AML-193 (cell line): ENCODE data around the gene CDC42SE2.
"Not testable (repeated sequence)": the region's sequence is repeated elsewhere in the genome, so short reads cannot be mapped to it uniquely, and the experiment has no call there.

Source experiments
- DNase-seq, 2 experiments: peaks; one replicate each; lab custom pipeline; 2025; lab: John Stamatoyannopoulos, UW

CDC42SE2 gene

DNA sequence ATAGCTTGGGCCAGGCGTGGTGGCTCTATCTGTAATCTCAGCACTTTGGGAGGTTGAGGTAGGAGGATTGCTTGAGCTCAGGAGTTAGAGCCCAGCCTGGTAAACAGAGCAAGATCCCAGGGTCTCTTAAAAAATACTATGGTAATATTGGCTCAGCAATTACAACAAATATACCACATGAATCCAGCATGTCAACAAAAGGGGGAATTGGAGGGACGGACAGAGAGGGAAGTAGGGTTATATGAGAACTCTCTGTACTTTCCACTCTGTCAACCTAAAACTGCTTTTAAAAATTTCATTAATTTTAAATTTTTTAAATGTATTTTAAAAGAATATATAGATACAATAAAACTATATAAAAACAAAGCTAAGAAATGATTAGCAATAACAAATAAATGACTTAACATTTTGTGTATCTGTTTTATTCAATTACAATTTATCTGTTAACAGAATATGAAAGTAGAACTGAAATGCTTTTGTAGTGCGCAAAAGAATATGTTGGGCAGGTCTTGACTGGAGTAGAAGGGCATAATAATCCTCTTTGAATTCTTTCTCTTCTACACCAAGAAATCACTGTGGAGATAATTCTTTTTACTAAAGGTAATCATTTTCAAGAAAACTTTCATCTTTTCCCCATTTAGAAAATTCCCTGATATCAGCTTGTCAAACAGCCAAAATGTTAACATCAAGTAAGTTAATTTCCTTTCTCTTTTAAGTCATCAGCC, 12.9 kb upstream of the CDC42SE2 start:
- no peak for DNase-seq

DNA sequence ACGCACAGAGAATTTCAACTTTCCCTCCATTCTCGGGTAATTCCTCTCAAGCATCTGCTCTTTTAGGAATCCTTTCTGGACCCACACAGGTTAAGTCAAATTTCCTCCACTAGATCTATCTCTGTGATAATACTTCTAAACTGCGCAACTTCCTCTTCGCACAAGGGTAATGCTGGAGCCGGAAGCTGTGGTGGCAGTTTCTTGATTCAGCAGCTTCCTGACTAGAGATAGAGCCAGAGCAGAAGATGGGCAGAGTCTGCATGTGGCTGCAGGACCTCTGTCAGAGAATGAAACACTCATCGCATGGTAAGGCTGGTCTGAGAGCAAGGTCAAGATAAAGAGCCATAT, 11.1 kb upstream of the CDC42SE2 start:
- DNase-seq = peak; percentile 96 to 98

DNA sequence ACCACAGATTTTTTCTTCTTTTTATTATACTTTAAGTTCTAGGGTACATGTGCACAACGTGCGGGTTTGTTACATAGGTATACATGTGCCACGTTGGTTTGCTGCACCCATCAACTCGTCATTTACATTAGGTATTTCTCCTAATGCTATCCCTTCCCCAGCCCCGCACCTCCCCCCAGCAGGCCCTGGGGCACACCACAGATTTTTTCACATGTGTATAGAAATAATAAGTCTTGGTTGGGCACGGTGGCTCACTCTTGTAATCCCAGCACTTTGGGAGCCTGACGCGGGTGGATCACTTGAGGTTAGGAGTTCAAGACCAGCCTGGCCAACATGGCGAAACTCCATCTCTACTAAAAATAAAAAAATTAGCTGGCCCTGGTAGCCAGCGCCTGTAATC, 9.8 kb upstream of the CDC42SE2 start:
- DNase-seq = not testable (repeated sequence)

DNA sequence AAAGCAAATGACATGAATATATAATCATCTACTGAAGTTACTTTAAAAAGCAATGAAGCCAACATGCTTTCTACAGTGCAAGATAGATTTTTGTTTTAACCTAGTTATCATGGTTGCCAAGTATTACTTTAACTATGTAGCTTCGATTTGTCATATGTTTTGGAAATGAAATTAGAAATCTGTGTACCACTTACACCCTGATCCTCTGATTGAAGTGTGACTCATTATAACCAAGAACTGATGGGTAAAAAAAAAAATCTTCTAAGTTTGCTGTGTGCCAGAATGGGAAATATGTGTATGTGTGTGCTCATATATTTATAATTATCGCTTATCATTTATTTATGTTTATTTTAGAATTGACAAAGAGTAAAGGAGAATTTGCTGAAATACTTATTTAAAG, 9.1 kb upstream of the CDC42SE2 start:
- no peak for DNase-seq

DNA sequence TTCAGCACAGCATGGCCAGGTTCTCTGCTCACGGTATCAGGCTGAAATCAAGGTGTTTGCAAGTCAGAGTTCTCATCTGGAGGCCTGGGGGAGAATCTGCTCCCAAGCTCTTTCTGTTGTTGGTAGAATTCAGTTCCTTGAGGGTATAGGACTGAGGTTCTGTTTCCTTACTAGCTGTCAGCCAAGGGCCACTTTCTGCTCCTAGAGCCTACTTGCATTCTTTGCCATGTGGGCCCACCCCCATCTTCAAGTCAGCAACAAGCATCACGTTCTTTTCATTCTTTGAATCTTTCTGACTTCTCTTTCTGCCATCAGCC, 7.4 kb upstream of the CDC42SE2 start:
- no peak for DNase-seq

DNA sequence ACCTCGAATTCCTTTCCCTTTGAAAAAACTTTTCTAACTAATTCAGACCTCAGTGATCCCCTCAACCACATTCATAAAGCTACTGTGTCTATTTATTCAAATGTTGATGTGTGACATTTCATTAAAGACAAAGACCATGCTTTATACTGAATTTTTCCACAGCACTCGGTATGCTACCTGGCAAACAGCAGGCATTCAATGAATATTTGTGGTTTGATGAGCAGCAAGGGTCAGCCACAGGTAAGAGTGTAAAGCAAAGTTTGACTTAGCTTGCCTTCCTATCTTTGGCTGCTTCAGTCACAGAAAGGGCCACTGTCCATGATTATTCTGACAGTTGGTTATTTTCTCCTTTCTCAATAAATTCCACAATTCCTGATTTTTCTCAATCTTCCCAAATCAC, 5.1 kb upstream of the CDC42SE2 start:
- no peak for DNase-seq

DNA sequence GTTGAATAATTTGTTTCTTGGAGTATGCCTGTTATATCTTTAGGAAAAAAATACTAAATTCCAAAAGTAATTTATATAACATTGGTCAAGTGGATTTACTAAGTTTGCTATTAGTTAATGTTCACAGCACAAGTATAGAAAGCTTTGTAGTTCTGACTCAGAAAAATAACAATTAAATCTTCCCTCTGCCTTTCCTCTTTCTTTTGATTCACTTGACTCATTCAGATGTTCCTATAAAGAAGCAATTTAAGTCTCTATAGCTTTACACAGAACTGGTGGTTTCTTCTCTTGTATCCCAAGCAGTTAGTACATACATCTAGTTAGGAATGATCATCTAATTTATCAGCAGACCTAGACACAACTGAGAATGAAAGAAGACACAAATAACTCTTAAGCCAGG, 4.5 kb upstream of the CDC42SE2 start:
- DNase-seq = no peak

DNA sequence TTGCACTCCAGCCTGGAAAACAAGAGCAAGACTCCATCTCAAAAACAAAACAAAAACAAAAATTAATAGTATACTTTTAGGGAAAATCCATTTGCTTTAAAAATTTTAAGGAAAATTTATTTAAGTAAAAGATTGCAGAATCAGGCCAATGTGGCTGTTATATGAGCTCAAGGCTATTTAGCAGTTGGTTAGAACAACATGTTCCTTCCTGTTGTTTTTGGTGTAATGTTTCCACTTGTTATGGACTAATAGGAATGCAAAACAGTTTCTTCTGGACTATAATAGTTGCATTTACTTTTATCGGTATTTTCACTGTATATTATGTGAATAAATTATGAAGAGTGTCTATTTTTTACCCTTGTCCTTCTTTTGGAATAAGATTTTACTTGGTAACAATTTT, 3.0 kb upstream of the CDC42SE2 start:
- no peak for DNase-seq

DNA sequence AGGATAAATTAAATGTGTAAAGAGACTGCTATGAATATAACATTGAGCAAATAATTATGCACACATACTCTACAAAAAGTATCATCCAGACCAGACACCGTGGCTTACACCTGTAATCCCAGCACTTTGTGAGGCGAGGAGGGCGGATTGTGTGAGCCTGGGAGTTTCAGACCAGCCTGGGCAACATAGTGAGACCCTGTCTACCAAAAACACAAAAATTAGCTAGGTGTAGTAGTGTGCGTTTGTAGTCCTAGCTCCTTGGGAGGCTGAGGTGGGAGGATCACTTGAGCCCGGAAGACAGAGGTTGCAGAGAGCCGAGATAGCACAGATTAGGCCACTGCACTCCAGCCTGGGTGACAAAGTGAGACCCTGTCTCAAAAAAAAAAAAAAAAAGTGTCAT, 2.4 kb upstream of the CDC42SE2 start:
- no peak for DNase-seq

DNA sequence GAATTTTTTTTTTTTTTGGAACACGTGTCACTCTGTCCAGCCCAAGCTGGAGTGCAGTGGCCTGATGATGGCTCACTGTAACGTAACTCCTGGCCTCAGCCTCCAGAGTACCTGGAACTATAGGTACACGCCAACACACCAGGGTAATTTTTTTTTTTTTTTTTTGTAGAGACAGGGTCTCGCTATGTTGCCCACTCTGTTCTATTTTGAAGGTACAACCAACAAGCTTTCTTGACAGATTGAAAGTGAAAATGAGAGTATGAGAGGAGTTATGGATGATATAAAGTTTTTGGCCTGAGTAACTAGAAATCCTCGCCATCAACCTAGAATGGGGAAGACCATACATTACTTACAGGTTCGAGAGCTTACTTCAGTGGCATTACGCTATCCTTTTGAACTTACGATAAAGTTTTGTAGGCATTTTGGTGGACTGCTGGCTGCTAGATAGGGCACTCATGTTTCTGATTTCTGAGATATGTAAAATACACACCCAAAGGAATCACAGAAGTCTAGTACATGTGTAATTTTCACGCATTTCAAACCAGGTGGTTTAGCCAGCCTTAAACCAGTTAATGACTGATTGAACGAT, 806 bp upstream of the CDC42SE2 start:
- peak; percentile 37 to 41 for DNase-seq

DNA sequence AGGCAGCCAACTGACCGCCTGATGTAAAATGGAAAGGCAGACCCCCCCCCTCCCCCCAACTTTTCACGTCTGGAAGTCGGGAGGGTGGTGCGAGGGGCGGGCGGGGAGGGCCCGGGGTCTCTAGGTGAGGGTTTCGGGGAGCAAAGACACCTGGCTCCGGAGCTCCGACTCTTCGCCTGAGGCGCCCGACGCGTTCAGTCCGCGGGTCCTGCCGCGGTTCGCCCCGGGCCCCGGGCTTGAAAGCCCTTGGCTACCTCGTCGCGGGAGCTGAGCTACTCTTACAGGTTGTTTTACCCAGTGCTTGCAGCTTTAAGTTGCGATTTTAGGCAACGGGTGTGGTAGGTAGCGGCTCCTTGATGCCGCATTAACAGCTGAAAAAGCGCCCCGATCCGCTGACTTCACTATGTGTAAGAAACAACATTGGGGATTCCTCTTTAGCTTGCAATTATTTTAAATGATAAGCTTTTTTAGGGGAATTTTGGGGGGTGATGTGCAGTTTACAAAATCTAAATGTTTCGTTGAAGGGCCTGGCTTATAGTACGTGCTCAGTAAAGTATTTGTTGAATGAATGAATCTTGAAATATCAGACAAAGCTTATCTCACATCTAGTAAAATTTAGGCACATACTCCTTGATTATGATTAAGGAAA, 722 bp downstream of the CDC42SE2 start:
- DNase-seq = peak in 1 of 2 experiments; percentile 19

DNA sequence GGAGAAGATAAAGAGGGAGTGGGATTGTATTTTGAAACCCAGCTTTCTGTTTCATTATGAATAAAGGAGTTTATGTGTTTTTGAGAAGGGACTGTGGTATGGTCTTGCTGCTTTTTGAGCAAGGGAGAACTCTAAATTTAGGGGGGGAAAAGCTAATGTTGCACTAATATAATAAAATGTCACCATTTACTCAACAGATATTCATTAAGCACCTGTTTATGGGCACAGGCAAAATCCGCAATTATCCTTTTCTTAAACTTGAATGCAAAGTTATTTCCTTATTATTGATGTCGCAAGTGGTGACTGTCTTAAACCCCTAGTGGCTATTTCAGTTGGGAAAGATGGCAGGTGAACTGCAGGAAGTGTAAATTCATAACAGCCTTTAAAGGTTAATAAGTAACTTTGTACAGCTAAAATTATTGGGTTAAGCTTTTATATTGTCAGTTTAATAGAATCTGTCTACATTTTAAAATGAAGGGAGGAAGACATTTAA, 1.5 kb downstream of the CDC42SE2 start:
- DNase-seq = peak; percentile 80 to 90

DNA sequence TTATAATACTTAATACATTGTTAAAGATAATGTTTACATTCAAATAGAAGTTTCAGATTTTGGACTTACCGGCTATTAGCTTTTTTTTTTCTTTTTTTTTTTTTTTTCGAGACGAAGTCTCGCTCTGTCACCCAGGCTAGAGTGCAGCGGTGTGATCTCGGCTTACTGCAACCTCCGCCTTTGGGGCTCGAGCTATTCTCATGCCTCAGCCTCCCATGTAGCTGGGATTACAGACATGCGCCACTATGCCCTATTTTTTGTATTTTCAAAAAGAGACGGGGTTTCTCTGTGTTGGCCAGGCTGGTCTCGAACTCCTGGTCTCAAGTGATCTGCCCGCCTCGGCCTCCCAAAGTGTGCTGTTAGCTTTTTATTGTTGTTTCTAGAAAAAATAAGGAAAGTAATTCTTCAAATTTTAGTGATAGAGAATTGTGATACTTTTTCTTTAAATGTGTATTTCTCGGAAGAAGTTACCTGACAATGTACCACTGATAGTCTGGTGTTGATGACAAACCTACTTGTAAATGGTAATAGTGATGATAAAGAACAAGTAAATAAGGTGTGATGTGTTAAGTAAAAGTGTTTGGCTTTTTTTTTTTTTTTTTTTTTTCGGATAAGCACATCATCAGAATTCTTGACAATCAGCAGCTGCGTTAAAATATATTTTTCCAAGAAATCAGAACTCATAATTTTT, 2.7 kb downstream of the CDC42SE2 start:
- peak; percentile 11 to 30 for DNase-seq

DNA sequence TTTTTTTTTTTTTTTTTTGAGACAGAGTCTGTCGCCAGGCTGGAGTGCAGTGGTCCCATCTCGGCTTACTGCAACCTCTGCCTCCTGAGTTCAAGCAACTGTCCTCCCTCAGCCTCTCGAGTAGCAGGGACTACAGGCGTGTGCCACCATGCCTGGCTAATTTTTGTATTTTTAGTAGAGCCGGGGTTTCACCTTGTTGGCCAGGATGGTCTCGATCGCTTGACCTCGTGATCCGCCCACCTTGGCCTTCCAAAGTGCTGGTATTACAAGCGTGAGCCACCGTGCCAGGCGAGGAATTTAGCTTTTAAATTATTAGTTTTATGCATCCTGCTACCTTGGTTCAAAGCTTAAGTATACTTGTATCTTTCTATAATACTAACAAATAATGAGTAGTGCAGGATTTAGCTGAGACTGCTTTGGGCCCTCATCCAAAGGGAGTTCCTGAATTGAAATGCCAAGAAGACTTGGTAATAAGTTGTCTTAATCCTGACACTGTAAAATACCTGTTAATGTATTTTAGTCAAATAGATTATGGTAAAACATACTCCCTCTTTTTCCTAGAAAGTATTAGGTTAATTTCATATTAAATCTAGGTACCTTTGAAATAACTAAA, 5.0 kb downstream of the CDC42SE2 start:
- DNase-seq = no peak

DNA sequence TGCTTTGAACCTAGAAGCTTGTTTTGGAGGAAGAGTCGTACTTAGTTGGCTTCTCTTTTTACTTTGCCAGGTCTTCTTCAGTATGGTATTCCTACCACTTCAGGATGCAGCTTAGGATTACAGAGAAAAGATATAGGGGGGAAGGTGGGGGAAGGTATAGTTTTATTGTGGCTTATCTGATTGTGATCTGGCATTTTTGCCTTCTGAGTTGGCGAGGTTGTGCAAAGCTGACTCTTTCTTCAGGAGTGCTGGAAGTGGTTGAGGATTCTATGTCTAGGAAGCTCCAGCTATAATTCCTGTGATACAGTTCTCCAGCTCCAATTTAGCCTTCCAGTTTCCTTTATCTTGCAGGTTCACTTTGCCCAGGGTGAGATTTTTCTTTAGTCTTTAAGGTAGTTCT, 7.0 kb downstream of the CDC42SE2 start:
- DNase-seq = no peak

DNA sequence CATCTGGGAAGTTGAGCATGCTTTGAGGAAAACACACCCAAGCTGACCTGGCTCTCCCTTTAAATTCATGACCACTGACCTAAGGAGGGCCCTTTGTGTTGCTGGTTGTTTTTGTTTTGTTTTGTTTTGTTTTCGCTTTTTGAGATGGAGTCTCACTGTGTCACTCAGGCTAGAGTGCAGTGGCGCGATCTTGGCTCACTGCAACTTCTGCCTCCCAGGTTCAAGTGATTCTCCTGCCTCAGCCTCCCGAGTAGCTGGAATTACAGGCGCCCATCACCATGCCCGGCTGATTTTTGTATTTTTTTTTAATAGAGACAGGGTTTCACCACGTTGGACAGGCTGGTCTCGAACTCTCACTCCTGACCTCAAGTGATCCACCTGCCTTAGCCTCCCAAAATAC, 8.0 kb downstream of the CDC42SE2 start:
- not testable (repeated sequence) for DNase-seq

DNA sequence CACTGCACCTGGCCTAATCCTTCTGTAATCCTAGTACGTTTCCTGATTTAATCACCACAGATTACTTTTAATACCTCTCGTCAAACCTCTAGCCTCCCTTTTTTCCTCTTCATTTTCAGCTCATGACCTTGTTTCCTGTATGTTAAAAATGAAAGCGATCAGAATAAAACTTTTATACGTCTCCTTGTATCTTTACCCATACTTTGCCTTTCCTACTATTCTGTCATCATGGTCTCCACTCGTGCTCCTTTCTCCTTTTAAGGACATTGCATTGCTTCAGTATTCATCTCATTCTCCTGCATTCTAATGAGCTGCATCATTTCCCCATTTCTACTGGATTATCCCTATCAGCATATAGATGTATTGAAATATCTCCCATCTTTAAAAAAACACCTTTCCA, 8.5 kb downstream of the CDC42SE2 start:
- DNase-seq = no peak

DNA sequence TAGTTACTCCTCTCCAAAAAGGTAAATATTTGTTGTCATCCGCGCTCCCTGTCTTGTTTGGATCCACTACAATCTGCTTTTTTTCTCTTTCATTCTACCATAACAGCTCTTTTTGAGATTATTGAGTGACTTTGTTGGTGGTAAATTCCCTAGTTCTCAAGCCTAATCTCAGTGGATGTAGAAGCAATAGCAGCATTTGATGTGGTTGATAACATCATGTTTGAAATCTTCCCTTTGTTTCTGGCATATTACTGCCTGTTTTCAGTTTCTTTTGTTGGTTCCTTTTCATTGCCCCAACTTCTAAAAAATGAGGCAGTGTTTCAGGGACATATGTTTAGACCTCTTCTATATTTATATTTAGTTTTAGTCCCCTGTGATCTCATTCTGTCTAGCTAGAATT, 8.9 kb downstream of the CDC42SE2 start:
- DNase-seq = no peak

DNA sequence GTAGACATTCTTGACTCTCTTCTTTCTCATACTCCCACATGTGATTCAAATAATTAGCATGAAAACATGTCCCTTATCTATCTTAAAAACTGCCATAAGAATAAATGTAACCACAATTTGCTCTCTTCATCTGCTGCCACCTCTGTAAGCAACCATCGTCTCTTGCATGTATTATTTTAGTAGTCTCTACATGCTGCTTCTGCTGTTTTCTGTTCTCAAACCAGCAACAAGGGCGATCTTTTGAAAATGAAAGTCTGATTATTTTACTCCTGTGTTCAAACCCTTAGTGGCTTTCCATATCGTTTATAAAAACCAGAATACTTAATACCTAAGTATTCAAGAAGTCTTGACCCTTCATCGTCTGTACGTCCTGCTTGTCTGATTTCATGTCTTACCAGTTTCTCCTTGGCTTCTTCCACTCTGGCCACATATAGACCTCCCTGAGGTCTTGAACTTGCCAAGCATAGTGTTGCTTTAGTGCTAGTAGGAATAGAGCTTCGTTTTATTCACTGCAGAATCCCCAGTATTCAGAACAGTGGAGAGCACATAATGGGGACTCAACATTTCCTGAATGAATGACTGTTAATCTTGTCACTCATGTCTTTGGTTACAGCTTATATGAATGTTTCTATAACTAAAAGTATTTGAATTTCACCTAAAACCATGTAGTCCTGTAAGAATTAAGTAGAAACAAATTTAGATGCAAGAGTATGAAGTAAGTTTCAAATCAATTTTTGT, 10.6 kb downstream of the CDC42SE2 start:
- no peak for DNase-seq

DNA sequence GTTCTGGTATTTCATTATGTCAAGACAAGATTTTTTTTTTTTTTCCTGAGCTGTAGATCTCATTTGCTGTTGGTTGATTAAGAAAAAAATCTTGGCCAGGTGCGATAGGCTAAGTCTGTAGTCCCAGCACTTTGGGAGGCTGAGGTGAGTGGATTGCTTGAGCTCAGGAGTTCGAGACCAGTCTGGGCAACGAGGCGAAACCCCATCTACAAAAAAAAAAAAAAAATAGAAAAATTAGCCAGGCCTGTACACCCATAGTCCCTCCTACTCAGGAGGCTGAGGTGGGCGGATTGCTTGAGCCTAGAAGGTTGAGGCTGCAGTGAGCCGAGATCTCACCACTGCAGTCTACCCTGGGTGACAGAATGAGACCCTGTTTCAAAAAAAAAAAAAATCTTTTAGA, 12.2 kb downstream of the CDC42SE2 start:
- no peak for DNase-seq

DNA sequence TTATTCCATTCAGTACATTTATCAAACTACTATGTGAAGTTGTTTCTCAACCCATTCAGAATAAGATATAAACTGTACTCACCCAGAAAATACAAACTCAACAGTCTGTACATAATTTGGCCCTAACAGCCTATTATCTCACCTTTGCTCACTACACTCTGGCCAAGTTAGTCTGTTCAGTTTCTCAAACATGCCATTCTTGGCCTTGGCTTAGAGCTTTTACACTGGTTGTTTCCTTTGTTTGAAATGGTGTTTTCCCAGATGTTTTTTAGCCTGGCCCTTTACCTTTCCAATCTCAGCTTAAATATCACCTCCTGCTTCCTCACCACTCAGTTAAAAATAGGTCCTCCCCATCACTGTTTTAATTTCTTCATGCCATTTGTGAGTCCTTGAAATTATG, 13.6 kb downstream of the CDC42SE2 start:
- no peak for DNase-seq
